Parathyroid adenoma (tissue), 2 donors: ENCODE data around the gene ARFGAP3.

Source experiments
- H2AFZ ChIP-seq: fragments of 300-600 bp; sonication (generic); one replicate; pipeline ENCODE4 v1.7.0; 2017; ENCODE audit warnings: antibody characterized with exemption, mild to moderate bottlenecking
- H3K27ac ChIP-seq: fragments of 300-600 bp; sonication (generic); one replicate; pipeline ENCODE4 v1.7.0; 2017
- H3K27me3 ChIP-seq: fragments of 300-600 bp; sonication (generic); one replicate; pipeline ENCODE4 v1.7.0; 2017; ENCODE audit warnings: low read length; ENCODE audit not compliant: control insufficient read depth, insufficient read depth
- H3K36me3 ChIP-seq: fragments of 300-600 bp; sonication (generic); one replicate; pipeline ENCODE4 v1.7.0; 2017; ENCODE audit warnings: low read length; ENCODE audit not compliant: control insufficient read depth, insufficient read depth
- H3K4me1 ChIP-seq: fragments of 300-600 bp; sonication (generic); one replicate; pipeline ENCODE4 v1.7.0; 2017; ENCODE audit warnings: control low read depth
- H3K4me2 ChIP-seq: fragments of 300-600 bp; sonication (generic); one replicate; pipeline ENCODE4 v1.7.0; 2017; ENCODE audit warnings: low read length
- H3K4me3 ChIP-seq: fragments of 300-600 bp; sonication (generic); one replicate; pipeline ENCODE4 v1.7.0; 2017; ENCODE audit warnings: low read depth, low read length
- H3K79me2 ChIP-seq: fragments of 300-600 bp; sonication (generic); one replicate; pipeline ENCODE4 v1.7.0; 2017; ENCODE audit warnings: control low read depth
- H3K9ac ChIP-seq: fragments of 300-600 bp; sonication (generic); one replicate; pipeline ENCODE4 v1.7.0; 2017; ENCODE audit warnings: mild to moderate bottlenecking
- H3K9me3 ChIP-seq: fragments of 300-600 bp; sonication (generic); one replicate; pipeline ENCODE4 v1.7.0; 2017; ENCODE audit warnings: low read length; ENCODE audit not compliant: control insufficient read depth
- TF ChIP-seq, protein P1 (sequence below): fragments of 300-600 bp; sonication (generic); IDR thresholded peaks from one replicate; pipeline ENCODE4 v1.7.0; 2017; ENCODE audit warnings: antibody characterized with exemption, mild to moderate bottlenecking
- donor health status: primary hyperparathyroidism.

The ARFGAP3 gene

GRCh38 chr22:42792453-42792908 is 64.6 kb downstream of the ARFGAP3 start:
- Histone ChIP-seq H3K9me3 (no peaks in the 10 kb centered on the region), H3K27ac (no peak overlapping the region), H3K4me2 (no peak overlapping the region), H3K9ac (no peak overlapping the region), H2AFZ (no peak overlapping the region), H3K4me1 (no peaks in the 10 kb centered on the region), H3K36me3 (no peaks in the 10 kb centered on the region), H3K79me2 (no peaks in the 10 kb centered on the region), H3K27me3 (no peaks in the 10 kb centered on the region), H3K4me3 (no peak overlapping the region)
- TF ChIP-seq, protein P1, sequence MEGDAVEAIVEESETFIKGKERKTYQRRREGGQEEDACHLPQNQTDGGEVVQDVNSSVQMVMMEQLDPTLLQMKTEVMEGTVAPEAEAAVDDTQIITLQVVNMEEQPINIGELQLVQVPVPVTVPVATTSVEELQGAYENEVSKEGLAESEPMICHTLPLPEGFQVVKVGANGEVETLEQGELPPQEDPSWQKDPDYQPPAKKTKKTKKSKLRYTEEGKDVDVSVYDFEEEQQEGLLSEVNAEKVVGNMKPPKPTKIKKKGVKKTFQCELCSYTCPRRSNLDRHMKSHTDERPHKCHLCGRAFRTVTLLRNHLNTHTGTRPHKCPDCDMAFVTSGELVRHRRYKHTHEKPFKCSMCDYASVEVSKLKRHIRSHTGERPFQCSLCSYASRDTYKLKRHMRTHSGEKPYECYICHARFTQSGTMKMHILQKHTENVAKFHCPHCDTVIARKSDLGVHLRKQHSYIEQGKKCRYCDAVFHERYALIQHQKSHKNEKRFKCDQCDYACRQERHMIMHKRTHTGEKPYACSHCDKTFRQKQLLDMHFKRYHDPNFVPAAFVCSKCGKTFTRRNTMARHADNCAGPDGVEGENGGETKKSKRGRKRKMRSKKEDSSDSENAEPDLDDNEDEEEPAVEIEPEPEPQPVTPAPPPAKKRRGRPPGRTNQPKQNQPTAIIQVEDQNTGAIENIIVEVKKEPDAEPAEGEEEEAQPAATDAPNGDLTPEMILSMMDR: no peak

- Histone ChIP-seq H3K9ac (no peak overlapping the region), H2AFZ (no peak overlapping the region), H3K4me1 (no peaks in the 10 kb centered on the region), H3K27me3 (no peaks in the 10 kb centered on the region), H3K4me3 (no peak overlapping the region), H3K79me2 (no peaks in the 10 kb centered on the region), H3K9me3 (no peaks in the 10 kb centered on the region), H3K36me3 (no peaks in the 10 kb centered on the region), H3K27ac (no peak overlapping the region), H3K4me2 (no peak overlapping the region)
- TF ChIP-seq, protein P1: no peak
These were observed 65.2 kb downstream of the ARFGAP3 start for GRCh38 chr22:42791721-42792452.

- Histone ChIP-seq H3K27me3 (no peaks in the 10 kb centered on the region), H3K4me3 (no peak overlapping the region), H3K4me1 (no peaks in the 10 kb centered on the region), H3K27ac (no peak overlapping the region), H3K36me3 (no peaks in the 10 kb centered on the region), H3K9ac (no peak overlapping the region), H2AFZ (no peak overlapping the region), H3K9me3 (no peaks in the 10 kb centered on the region), H3K4me2 (no peak overlapping the region), H3K79me2 (no peaks in the 10 kb centered on the region)
- TF ChIP-seq, protein P1: no peak
These were observed 68.6 kb downstream of the ARFGAP3 start for GRCh38 chr22:42788466-42788865.

DNA sequence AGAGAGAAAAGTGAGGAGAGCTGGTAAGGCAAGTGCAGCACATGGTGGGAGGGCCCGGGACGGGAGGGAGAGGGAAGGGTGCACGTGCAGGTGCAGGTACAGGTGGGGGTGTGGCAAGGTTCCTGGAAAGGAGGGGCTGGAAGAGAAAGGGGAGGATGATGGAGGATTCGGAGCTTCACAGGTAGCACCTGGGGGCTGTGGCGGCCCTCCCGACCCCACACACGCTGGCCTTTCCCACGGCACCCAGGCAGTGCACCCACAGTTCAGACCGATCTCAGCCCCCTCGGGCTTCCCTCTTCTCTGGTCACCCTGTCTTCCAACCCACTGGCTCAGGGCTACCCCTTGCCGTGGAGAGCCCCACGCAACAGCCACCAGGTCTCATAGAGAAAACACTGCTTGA is 69.1 kb downstream of the ARFGAP3 start:
- Histone ChIP-seq H3K4me3 (no peak overlapping the region), H3K4me2 (no peak overlapping the region), H3K9ac (no peak overlapping the region), H3K9me3 (no peaks in the 10 kb centered on the region), H3K4me1 (no peaks in the 10 kb centered on the region), H3K36me3 (no peaks in the 10 kb centered on the region), H3K27me3 (no peaks in the 10 kb centered on the region), H3K27ac (no peak overlapping the region), H3K79me2 (no peaks in the 10 kb centered on the region), H2AFZ (no peak overlapping the region)
- TF ChIP-seq, protein P1: no peak

- Histone ChIP-seq H3K9ac (no peak overlapping the region), H2AFZ (no peak overlapping the region), H3K27me3 (no peaks in the 10 kb centered on the region), H3K4me2 (no peak overlapping the region), H3K36me3 (no peaks in the 10 kb centered on the region), H3K4me1 (no peaks in the 10 kb centered on the region), H3K4me3 (no peak overlapping the region), H3K27ac (no peak overlapping the region), H3K9me3 (no peaks in the 10 kb centered on the region), H3K79me2 (no peaks in the 10 kb centered on the region)
- TF ChIP-seq, protein P1: no peak
These were observed 69.7 kb downstream of the ARFGAP3 start for GRCh38 chr22:42787357-42787736.
